ENCODE results near the gene C16orf92. TPM values are rescaled to one million over a fixed set of nuclear protein-coding genes. Genes with fewer than 3 reads are reported as not detected.
A peak's percentile ranks its signal among the peaks of the same experiment; 100 is the strongest.

Gene C16orf92
- total and polyA plus RNA-seq, 2 experiments from 2014 or later: 0.34 TPM; not detected in 1

DNA sequence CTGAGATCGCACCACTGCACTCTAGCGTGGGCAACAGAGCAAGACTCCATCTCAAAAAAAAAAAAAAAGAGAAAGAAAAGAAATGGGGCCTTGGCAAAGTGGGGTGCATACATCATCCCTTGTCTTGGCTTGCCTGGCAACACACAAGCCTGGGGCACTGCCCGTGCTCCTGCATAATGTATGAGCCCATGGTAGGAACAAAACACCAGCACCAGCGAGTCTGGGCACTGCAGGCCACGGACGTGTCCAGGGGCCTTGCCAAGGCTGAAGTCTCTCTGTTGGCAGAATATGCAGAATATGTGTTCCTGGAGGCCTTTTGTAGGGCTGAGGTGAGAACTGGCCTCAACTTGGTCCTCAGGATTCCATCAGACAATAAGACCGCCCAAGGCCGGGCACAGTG lies 26.9 kb downstream of the C16orf92 start (continued):
- TF ChIP-seq ZNF331 (CRISPR knock-in tag; IDR thresholded peaks at IDR 0.05; ENCODE audit: low read depth): no peak
- no peak for TF ChIP-seq ZNF114 (CRISPR knock-in tag; IDR thresholded peaks at IDR 0.05)
- TF ChIP-seq STAT1 (IDR thresholded peaks at IDR 0.05; ENCODE audit: unreplicated experiment): no peak
- TF ChIP-seq, protein P1, sequence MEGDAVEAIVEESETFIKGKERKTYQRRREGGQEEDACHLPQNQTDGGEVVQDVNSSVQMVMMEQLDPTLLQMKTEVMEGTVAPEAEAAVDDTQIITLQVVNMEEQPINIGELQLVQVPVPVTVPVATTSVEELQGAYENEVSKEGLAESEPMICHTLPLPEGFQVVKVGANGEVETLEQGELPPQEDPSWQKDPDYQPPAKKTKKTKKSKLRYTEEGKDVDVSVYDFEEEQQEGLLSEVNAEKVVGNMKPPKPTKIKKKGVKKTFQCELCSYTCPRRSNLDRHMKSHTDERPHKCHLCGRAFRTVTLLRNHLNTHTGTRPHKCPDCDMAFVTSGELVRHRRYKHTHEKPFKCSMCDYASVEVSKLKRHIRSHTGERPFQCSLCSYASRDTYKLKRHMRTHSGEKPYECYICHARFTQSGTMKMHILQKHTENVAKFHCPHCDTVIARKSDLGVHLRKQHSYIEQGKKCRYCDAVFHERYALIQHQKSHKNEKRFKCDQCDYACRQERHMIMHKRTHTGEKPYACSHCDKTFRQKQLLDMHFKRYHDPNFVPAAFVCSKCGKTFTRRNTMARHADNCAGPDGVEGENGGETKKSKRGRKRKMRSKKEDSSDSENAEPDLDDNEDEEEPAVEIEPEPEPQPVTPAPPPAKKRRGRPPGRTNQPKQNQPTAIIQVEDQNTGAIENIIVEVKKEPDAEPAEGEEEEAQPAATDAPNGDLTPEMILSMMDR (conservative IDR thresholded peaks at IDR 0.05; ENCODE audit: low read depth in 2 of 2): no peak

- Histone ChIP-seq H3K27ac (ENCODE audit: low read depth) (no peak overlapping the region), H3K4me3 (no peak overlapping the region), H2AFZ (no peak overlapping the region), H4K20me1 (replicated peaks; ENCODE audit: insufficient read depth) (no peaks in the 10 kb centered on the region), H3K4me2 (no peak overlapping the region), H3K9me2 (ENCODE audit: insufficient read depth) (no peaks in the 10 kb centered on the region), H3K79me2 (replicated peaks; ENCODE audit: insufficient read depth) (no peaks in the 10 kb centered on the region), H3K27me3 (ENCODE audit: insufficient read depth) (0 out of 2 replicates have a peak, but pooled peaks cover 6% of the 10 kb centered on the region), H3K4me1 (ENCODE audit: insufficient read depth) (peaks cover 6% of the 10 kb centered on the region; the same call in 1 of the 2 replicates), H3F3A (replicated peaks; ENCODE audit: low read depth) (peaks cover 8% of the 10 kb centered on the region), H3K36me3 (ENCODE audit: insufficient read depth) (no peaks in the 10 kb centered on the region)
- peaks cover 14% of the 10 kb centered on the region for H3K4me1 Mint-ChIP-seq
- ATAC-seq: no peak
- no peaks in the 10 kb centered on the region for H3K9me3 Mint-ChIP-seq
- H3K36me3 Mint-ChIP-seq (ENCODE audit: low read depth): no peaks in the 10 kb centered on the region
- peak overlapping the region; percentile 54; the same call in 2 of the 3 replicates for H3K4me3 Mint-ChIP-seq
- DNase-seq (ENCODE audit: low spot score): no peak
- H3K27ac Mint-ChIP-seq: no peak overlapping the region
- peaks cover 19% of the 10 kb centered on the region for H3K27me3 Mint-ChIP-seq (ENCODE audit: insufficient read depth, low read depth, poor library complexity)
- no peak for TF ChIP-seq ZNF114 (CRISPR knock-in tag; IDR thresholded peaks at IDR 0.05)
- TF ChIP-seq, protein P2, sequence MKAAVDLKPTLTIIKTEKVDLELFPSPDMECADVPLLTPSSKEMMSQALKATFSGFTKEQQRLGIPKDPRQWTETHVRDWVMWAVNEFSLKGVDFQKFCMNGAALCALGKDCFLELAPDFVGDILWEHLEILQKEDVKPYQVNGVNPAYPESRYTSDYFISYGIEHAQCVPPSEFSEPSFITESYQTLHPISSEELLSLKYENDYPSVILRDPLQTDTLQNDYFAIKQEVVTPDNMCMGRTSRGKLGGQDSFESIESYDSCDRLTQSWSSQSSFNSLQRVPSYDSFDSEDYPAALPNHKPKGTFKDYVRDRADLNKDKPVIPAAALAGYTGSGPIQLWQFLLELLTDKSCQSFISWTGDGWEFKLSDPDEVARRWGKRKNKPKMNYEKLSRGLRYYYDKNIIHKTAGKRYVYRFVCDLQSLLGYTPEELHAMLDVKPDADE (IDR thresholded peaks at IDR 0.05): no peak
- no peak for TF ChIP-seq EZH2 (IDR thresholded peaks at IDR 0.05; ENCODE audit: low read depth, unreplicated experiment)
- TF ChIP-seq, protein P1 (conservative IDR thresholded peaks at IDR 0.05; ENCODE audit: low read depth in 2 of 2): no peak
- TF ChIP-seq JUNB (IDR thresholded peaks at IDR 0.05; ENCODE audit: unreplicated experiment): no peak
- TF ChIP-seq, protein P3, sequence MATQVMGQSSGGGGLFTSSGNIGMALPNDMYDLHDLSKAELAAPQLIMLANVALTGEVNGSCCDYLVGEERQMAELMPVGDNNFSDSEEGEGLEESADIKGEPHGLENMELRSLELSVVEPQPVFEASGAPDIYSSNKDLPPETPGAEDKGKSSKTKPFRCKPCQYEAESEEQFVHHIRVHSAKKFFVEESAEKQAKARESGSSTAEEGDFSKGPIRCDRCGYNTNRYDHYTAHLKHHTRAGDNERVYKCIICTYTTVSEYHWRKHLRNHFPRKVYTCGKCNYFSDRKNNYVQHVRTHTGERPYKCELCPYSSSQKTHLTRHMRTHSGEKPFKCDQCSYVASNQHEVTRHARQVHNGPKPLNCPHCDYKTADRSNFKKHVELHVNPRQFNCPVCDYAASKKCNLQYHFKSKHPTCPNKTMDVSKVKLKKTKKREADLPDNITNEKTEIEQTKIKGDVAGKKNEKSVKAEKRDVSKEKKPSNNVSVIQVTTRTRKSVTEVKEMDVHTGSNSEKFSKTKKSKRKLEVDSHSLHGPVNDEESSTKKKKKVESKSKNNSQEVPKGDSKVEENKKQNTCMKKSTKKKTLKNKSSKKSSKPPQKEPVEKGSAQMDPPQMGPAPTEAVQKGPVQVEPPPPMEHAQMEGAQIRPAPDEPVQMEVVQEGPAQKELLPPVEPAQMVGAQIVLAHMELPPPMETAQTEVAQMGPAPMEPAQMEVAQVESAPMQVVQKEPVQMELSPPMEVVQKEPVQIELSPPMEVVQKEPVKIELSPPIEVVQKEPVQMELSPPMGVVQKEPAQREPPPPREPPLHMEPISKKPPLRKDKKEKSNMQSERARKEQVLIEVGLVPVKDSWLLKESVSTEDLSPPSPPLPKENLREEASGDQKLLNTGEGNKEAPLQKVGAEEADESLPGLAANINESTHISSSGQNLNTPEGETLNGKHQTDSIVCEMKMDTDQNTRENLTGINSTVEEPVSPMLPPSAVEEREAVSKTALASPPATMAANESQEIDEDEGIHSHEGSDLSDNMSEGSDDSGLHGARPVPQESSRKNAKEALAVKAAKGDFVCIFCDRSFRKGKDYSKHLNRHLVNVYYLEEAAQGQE (IDR thresholded peaks at IDR 0.05; ENCODE audit: unreplicated experiment): no peak
- TF ChIP-seq EZH2phosphoT487 (IDR thresholded peaks at IDR 0.05; ENCODE audit: unreplicated experiment): no peak
- TF ChIP-seq POLR2AphosphoS5 (IDR thresholded peaks at IDR 0.05; ENCODE audit: low read depth): no peak
These were observed 28.5 kb downstream of the C16orf92 start for GRCh38 chr16:30051518-30051917.
